Measurements from ENCODE around the gene MCTP1.

MCTP1 gene

DNA sequence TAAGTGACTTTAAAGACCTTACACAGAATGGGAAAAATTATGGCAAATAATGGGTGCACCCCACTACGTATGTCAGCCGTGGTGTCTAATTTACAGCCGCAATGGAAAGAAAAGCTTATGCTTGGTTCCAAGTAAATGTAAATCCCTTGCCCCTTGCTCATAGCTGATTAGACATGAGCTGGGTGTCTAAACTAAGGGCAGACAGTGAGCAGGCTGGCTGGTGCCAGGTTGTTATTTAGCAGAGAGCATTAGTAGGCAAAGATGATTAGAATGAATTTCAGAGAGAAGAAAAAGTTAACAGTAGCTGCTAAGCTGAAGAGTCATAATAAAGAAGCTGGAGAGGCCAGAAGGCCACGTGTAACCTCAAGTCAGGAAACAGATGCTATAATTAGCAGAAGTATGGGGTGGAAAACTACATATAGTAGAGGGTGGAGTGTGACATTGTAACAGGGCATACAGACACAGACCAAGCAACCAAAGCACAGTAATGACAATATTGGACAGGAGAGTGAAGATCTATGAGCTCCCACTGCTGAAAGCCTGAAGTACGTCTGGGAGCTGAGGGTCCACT lies 257.7 kb downstream of the MCTP1 start:
- no peak overlapping the region for H3K27ac ChIP-seq
- TF ChIP-seq, protein P1, sequence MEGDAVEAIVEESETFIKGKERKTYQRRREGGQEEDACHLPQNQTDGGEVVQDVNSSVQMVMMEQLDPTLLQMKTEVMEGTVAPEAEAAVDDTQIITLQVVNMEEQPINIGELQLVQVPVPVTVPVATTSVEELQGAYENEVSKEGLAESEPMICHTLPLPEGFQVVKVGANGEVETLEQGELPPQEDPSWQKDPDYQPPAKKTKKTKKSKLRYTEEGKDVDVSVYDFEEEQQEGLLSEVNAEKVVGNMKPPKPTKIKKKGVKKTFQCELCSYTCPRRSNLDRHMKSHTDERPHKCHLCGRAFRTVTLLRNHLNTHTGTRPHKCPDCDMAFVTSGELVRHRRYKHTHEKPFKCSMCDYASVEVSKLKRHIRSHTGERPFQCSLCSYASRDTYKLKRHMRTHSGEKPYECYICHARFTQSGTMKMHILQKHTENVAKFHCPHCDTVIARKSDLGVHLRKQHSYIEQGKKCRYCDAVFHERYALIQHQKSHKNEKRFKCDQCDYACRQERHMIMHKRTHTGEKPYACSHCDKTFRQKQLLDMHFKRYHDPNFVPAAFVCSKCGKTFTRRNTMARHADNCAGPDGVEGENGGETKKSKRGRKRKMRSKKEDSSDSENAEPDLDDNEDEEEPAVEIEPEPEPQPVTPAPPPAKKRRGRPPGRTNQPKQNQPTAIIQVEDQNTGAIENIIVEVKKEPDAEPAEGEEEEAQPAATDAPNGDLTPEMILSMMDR (IDR thresholded peaks at IDR 0.05): no peak
- no peak for TF ChIP-seq ZFX (IDR thresholded peaks at IDR 0.05; ENCODE audit: borderline replicate concordance)

- TF ChIP-seq ZFX (IDR thresholded peaks at IDR 0.05; ENCODE audit: borderline replicate concordance): no peak
- TF ChIP-seq, protein P1 (IDR thresholded peaks at IDR 0.05): no peak
- H3K27ac ChIP-seq: no peak overlapping the region
Observed at GRCh38 chr5:95026718-95027117, 258.2 kb downstream of the MCTP1 start.

- TF ChIP-seq, protein P1 (IDR thresholded peaks at IDR 0.05): no peak
- TF ChIP-seq ZFX (IDR thresholded peaks at IDR 0.05; ENCODE audit: borderline replicate concordance): no peak
- H3K27ac ChIP-seq: no peak overlapping the region
Observed at GRCh38 chr5:95022967-95023695, 261.8 kb downstream of the MCTP1 start.

DNA sequence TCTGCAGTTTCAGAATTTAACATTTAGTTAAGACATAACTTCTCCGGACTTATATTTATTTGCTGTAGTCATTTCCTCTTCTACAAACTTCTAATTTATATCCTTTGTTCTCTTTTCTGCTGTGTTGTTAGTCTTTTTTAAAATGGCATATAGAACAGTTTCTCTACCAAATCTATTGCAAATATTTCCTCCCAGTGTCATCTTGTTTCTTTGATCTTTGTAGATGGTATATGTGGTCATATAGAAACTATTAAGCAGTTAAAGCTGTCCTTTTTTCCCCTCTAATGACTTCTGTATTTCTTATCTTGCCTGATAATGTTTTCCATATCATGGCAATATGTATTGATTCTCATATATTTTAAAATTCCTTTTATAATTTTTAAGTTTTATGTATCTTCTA lies 264.5 kb downstream of the MCTP1 start:
- TF ChIP-seq ZFX (IDR thresholded peaks at IDR 0.05; ENCODE audit: borderline replicate concordance): no peak
- TF ChIP-seq, protein P1 (IDR thresholded peaks at IDR 0.05): no peak
- H3K27ac ChIP-seq: no peak overlapping the region

DNA sequence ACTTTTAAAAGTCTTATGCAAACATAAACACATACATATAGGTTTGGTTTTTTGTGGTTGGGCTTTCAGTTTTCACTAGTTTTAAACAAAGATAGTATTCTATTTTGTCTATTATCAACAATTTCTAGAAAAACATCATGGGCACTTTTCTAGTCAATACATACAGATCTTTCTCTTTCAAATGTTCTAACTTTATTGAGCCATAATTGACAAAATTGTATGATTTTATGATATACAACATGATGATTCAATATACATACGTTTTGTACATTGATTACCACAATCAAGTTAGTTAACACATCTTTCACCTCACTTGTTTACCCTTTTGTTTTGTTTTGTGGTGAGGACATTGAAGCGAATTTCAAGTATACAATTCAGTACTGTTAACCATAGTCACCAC lies 265.9 kb downstream of the MCTP1 start:
- H3K27ac ChIP-seq: no peak overlapping the region
- no peak for TF ChIP-seq ZFX (IDR thresholded peaks at IDR 0.05; ENCODE audit: borderline replicate concordance)
- TF ChIP-seq, protein P1 (IDR thresholded peaks at IDR 0.05): no peak

DNA sequence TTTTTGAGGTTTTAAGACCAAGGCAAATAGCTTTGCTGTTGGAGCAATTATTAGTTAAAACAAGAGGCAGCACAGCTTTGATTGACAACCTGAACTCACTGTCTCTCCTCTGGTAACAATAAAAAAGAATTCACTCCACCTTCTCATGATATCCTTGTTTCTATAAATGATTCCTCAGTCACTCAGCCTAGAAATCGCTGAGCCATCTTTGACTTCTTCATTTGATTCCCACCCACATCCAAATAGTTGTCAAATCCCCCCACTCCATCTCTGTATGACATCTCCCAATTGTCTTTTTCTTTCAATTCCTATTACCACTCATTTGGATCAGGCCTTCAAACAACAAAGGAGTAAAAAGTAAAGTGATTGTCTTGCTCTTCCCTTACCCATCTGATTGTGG lies 266.4 kb downstream of the MCTP1 start:
- no peak for TF ChIP-seq ZFX (IDR thresholded peaks at IDR 0.05; ENCODE audit: borderline replicate concordance)
- TF ChIP-seq, protein P1 (IDR thresholded peaks at IDR 0.05): no peak

GRCh38 chr5:95009812-95010211 lies 275.1 kb downstream of the MCTP1 start:
- TF ChIP-seq, protein P1 (IDR thresholded peaks at IDR 0.05): no peak
- TF ChIP-seq ZFX (IDR thresholded peaks at IDR 0.05; ENCODE audit: borderline replicate concordance): no peak
- no peak overlapping the region for H3K27ac ChIP-seq

More for the DNA sequence above, 266.4 kb downstream of the MCTP1 start:
- no peak overlapping the region for H3K27ac ChIP-seq
